ENCODE results near the gene ATG2B. TPM values are rescaled to one million over a fixed set of nuclear protein-coding genes. Genes with fewer than 3 reads are reported as not detected.
A peak's percentile ranks its signal among the peaks of the same experiment; 100 is the strongest.

ATG2B gene
- total RNA-seq, 1 donor from 2014 or later, result 11.9 TPM

- no peak overlapping the region for H3K27ac ChIP-seq
- no peaks in the 10 kb centered on the region for H3K9me3 ChIP-seq (ENCODE audit: low read depth)
- no peak overlapping the region for H2AFZ ChIP-seq (replicated peaks)
- no peaks in the 10 kb centered on the region for H3K79me2 ChIP-seq (ENCODE audit: low read depth)
- no peaks in the 10 kb centered on the region for H3K36me3 Mint-ChIP-seq
- H3F3A ChIP-seq (ENCODE audit: low read depth), result no peaks in the 10 kb centered on the region
- H3K9me3 Mint-ChIP-seq, result peaks cover 5% of the 10 kb centered on the region
- H3K27me3 ChIP-seq, result no peaks in the 10 kb centered on the region
- TF ChIP-seq CTCF (IDR thresholded peaks at IDR 0.05), result no peak
- TF ChIP-seq EZH2 (IDR thresholded peaks at IDR 0.05), result no peak
- no peak for TF ChIP-seq EZH2phosphoT487 (IDR thresholded peaks at IDR 0.05)
- H3K27ac Mint-ChIP-seq, result no peak overlapping the region
- no peak overlapping the region for H3K9ac ChIP-seq
- no peaks in the 10 kb centered on the region for H3K36me3 ChIP-seq
- H3K4me1 Mint-ChIP-seq, result peaks cover 2% of the 10 kb centered on the region
- DNase-seq (ENCODE audit: low spot score), result no peak
- H3K4me1 ChIP-seq, result no peaks in the 10 kb centered on the region
- no peak overlapping the region for H3K4me2 ChIP-seq
- peaks cover 10% of the 10 kb centered on the region for H3K27me3 Mint-ChIP-seq (ENCODE audit: insufficient read depth, low read depth)
- no peaks in the 10 kb centered on the region for H4K20me1 ChIP-seq (ENCODE audit: low read depth)
- no peak overlapping the region for H3K4me3 Mint-ChIP-seq
- no peak overlapping the region for H3K4me3 ChIP-seq
Measured at GRCh38 chr14:96265383-96266095, 97.6 kb downstream of the ATG2B start.

GRCh38 chr14:96264853-96265252 is 98.3 kb downstream of the ATG2B start:
- H3K36me3 ChIP-seq, result no peaks in the 10 kb centered on the region
- no peaks in the 10 kb centered on the region for H4K20me1 ChIP-seq (ENCODE audit: low read depth)
- no peaks in the 10 kb centered on the region for H3K27me3 ChIP-seq
- Mint-ChIP-seq H3K36me3 (no peaks in the 10 kb centered on the region), H3K27me3 (ENCODE audit: insufficient read depth, low read depth) (peaks cover 8% of the 10 kb centered on the region), H3K4me1 (peaks cover 2% of the 10 kb centered on the region), H3K27ac (no peak overlapping the region), H3K4me3 (no peak overlapping the region), H3K9me3 (peaks cover 8% of the 10 kb centered on the region)
- H3K4me3 ChIP-seq, result no peak overlapping the region
- H3K27ac ChIP-seq, result no peak overlapping the region
- TF ChIP-seq CTCF (IDR thresholded peaks at IDR 0.05) (peak; percentile 44), EZH2phosphoT487 (IDR thresholded peaks at IDR 0.05) (no peak)
- H3K9ac ChIP-seq, result no peak overlapping the region
- H2AFZ ChIP-seq (replicated peaks), result no peak overlapping the region
- H3K79me2 ChIP-seq (ENCODE audit: low read depth), result no peaks in the 10 kb centered on the region
- DNase-seq (ENCODE audit: low spot score), result peak; percentile 25
- no peaks in the 10 kb centered on the region for H3K4me1 ChIP-seq
- H3K4me2 ChIP-seq, result no peak overlapping the region
- no peaks in the 10 kb centered on the region for H3F3A ChIP-seq (ENCODE audit: low read depth)
- no peaks in the 10 kb centered on the region for H3K9me3 ChIP-seq (ENCODE audit: low read depth)

GRCh38 chr14:96264200-96264553 is 99.0 kb downstream of the ATG2B start:
- Mint-ChIP-seq H3K4me3 (no peak overlapping the region), H3K27ac (no peak overlapping the region), H3K9me3 (peaks cover 14% of the 10 kb centered on the region), H3K27me3 (ENCODE audit: insufficient read depth, low read depth) (peaks cover 8% of the 10 kb centered on the region), H3K36me3 (no peaks in the 10 kb centered on the region), H3K4me1 (peaks cover 2% of the 10 kb centered on the region)
- Histone ChIP-seq H2AFZ (replicated peaks) (no peak overlapping the region), H4K20me1 (ENCODE audit: low read depth) (no peaks in the 10 kb centered on the region), H3K27ac (no peak overlapping the region), H3K27me3 (no peaks in the 10 kb centered on the region), H3K9ac (no peak overlapping the region), H3K4me1 (no peaks in the 10 kb centered on the region), H3K9me3 (ENCODE audit: low read depth) (no peaks in the 10 kb centered on the region), H3K4me3 (no peak overlapping the region), H3F3A (ENCODE audit: low read depth) (no peaks in the 10 kb centered on the region), H3K79me2 (ENCODE audit: low read depth) (no peaks in the 10 kb centered on the region), H3K36me3 (no peaks in the 10 kb centered on the region), H3K4me2 (no peak overlapping the region)
- TF ChIP-seq EZH2 (IDR thresholded peaks at IDR 0.05), result no peak
- no peak for TF ChIP-seq EZH2phosphoT487 (IDR thresholded peaks at IDR 0.05)
- no peak for TF ChIP-seq CTCF (IDR thresholded peaks at IDR 0.05)
- DNase-seq (ENCODE audit: low spot score), result no peak

Measured in neural progenitor cell (in vitro differentiated cells).